ENCODE measurements around the gene C12orf54.
"Not testable (repeated sequence)": the region's sequence is repeated elsewhere in the genome, so short reads cannot be mapped to it uniquely, and the experiment has no call there.

The C12orf54 gene

GRCh38 chr12:48512855-48513254 is 30.6 kb downstream of the C12orf54 start:
- peak; percentile 13 for DNase-seq

- no peak for DNase-seq
Observed at GRCh38 chr12:48514728-48515127, 32.4 kb downstream of the C12orf54 start.

DNA sequence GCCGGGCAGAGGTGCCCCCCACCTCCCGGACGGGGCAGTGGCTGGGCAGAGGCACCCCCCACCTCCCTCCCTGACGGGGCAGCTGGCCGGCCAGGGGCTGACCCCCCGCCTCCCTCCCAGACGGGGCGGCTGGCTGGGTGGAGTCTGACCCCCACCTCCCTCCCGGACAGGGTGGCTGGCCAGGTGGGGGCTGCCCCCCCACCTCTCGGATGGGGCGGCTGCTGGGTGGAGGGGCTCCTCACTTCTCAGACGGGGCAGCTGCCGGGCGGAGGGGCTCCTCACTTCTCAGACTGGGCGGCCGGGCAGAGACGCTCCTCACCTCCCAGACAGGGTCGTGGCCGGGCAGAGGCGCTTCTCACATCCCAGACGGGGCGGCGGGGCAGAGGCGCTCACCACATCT is 38.1 kb downstream of the C12orf54 start:
- not testable (repeated sequence) for DNase-seq

GRCh38 chr12:48525332-48525731 is 43.0 kb downstream of the C12orf54 start, which contains the start of gene OR8S1:
OR8S1 (plus strand) TSS chr12:48525632; CDS start chr12:48525632, 0 bp downstream.
- no peak for DNase-seq

DNA sequence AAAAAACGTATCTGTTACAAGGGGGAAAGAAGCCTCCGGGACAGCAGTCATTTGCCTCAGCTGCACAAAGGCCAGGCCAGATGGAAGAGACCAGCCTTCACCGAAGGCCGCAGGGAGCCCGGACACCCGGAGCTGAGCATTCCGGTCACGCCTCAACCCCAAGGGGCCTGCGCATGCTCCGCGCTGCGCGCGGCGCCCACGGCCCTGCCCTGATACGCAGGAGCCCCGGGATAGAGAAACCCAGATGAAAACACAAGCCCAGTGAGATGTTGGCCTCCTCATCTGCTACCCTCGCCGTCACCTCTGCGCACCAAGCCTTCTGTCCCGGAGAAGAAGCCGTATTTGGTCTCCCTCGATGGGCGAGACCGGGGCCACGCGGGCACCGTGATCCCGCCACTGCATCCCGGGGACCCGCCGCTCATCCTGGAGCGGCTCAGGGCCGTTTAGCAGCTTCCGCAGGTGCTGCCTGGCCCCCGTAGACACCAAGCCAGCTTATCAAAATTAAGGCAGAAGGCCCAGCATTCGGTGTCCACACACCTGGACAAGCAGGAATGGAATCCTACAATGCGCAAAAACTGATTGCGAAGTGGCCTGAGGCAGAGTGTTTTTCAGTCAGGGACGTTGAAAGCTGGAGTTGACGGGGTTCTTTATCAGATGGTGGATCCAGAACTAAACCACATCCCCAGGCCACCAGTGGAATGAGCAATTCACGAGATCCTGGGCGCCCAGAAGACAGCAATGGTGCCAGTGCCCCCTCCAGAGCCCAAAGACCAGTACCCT is 45.8 kb downstream of the C12orf54 start:
- no peak for DNase-seq

GRCh38 chr12:48532601-48533000 is 50.3 kb downstream of the C12orf54 start:
- no peak for DNase-seq

- no peak for DNase-seq
Observed at GRCh38 chr12:48536602-48537001, 54.3 kb downstream of the C12orf54 start.

DNA sequence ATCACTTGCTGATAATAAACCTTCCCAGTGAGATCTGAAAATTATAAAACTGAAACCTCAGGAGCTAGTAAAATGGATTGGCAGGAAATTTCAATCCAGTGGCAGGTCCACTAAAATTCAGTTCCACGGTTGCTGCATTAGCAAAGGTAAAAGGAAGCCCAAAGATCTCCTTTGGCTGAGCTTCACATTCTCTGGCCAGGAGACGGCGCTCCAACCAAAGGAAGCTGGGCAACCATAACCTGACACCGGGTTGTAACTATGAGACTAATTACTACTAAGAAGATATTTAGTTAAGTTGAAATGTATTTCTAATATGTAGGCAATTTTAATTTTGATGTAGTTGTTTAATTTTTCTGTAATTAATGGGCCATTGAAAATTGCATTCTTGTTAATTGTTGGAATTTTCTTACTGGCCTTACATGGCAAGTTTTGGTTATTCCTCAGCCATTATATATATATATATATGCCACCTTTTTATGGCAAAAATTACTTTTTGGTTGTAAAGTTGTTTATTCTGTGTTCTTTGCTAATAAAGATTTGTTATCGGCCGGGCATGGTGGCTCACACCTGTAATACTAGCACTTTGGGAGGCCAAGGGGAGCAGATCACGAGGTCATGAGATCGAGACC is 60.1 kb downstream of the C12orf54 start:
- DNase-seq: peak; percentile 72

DNA sequence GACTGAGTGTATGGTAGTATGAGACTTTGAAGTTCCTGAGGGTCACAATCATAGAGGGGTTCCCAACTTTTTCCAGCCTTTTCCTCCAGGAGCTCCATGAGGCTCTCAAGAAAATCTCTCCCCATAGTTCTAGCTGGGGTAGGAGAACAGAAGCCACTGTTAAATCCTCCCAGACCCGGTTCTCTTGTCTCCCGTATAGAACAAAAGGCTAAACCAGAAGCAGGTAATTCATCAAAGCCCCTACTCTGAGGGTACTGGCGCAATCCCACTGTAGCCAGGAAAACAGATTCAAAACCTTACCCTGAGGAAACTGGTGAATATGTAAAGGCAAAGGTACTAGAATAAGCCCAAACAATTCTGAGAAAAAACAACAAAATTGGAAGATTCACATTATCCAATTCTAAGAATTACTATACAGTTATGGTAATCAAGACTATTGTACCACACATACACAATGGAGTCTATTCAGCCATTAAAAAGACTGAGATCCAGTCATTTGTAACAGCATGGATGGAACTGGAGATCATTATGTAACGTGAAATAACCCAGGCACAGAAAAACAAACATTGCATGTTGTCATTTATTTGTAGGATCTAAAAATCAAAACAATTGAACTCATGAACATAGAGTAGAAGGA is 63.7 kb downstream of the C12orf54 start:
- DNase-seq: no peak

Measured in activated CD4-positive, alpha-beta T cell treated with anti-CD3 and anti-CD28 coated beads for 48 hours (primary cell).